Smooth muscle cell (in vitro differentiated cells): ENCODE results near the gene TBCD. TPM values are rescaled to one million over a fixed set of nuclear protein-coding genes. Genes with fewer than 3 reads are reported as not detected.

ENCODE experiments used
- DNase-seq: peaks from one replicate; lab custom pipeline; 2025; ENCODE audit not compliant: unreplicated experiment; lab: John Stamatoyannopoulos, UW
- H2AFZ ChIP-seq: fragments of 200-600 bp; sonication (generic); 2 replicates; pipeline ENCODE4 v1.6.0; 2016; ENCODE audit warnings: antibody characterized with exemption, low read depth, mild to moderate bottlenecking
- H3F3A ChIP-seq: fragments of 200-600 bp; sonication (generic); 2 replicates; pipeline ENCODE4 v1.6.0; 2017; ENCODE audit warnings: antibody characterized with exemption, low read depth
- H3K27ac ChIP-seq: fragments of 200-600 bp; sonication (generic); 2 replicates; pipeline ENCODE4 v1.5.1; 2016; ENCODE audit warnings: low read depth, mild to moderate bottlenecking
- H3K27me3 ChIP-seq: fragments of 200-600 bp; sonication (generic); 2 replicates; pipeline ENCODE4 v1.6.1; 2016; ENCODE audit warnings: low read depth, mild to moderate bottlenecking
- H3K36me3 ChIP-seq: fragments of 200-600 bp; sonication (generic); 2 replicates; pipeline ENCODE4 v1.5.1; 2016; ENCODE audit warnings: low read depth
- H3K4me1 ChIP-seq: fragments of 200-600 bp; sonication (generic); 2 replicates; pipeline ENCODE4 v1.5.1; 2016; ENCODE audit warnings: low read depth
- H3K4me2 ChIP-seq: fragments of 200-600 bp; sonication (generic); 2 replicates; pipeline ENCODE4 v1.6.0; 2016; ENCODE audit warnings: mild to moderate bottlenecking
- H3K4me3 ChIP-seq: fragments of 200-600 bp; sonication (generic); 2 replicates; pipeline ENCODE4 v1.5.1; 2016; ENCODE audit warnings: mild to moderate bottlenecking
- H3K79me2 ChIP-seq: fragments of 200-600 bp; sonication (generic); 2 replicates; pipeline ENCODE4 v1.6.0; 2016; ENCODE audit warnings: low read depth, mild to moderate bottlenecking
- H3K9ac ChIP-seq: fragments of 200-600 bp; sonication (generic); 2 replicates; pipeline ENCODE4 v1.6.0; 2016; ENCODE audit warnings: low read depth
- H3K9me3 ChIP-seq: fragments of 200-600 bp; sonication (generic); replicated peaks from 2 replicates; pipeline ENCODE4 v1.5.1; 2016; ENCODE audit warnings: low read depth
- H4K20me1 ChIP-seq: fragments of 200-600 bp; sonication (generic); 2 replicates; pipeline ENCODE4 v1.6.0; 2016; ENCODE audit warnings: low read depth
- WGBS: methylation state at CpG from one replicate; pipeline ENCODE4 v1.1.7; 2016; ENCODE audit warnings: low lambda C conversion rate; 5-methylcytosine and 5-hydroxymethylcytosine counted together
- polyA plus RNA-seq: library from polyadenylated mRNA; unstranded; fragments of >200 nt; fragmentation: Nextera tagmentation; extraction: Ambion mirVana; gene quantifications from 2 replicates; pipeline ENCODE4 v1.2.1, GENCODE V29; 2016
- total RNA-seq: library from RNA; depleted of rRNA; stranded (reverse); fragments of >200 nt; gene quantifications from 2 replicates; pipeline ENCODE4 v1.2.3, GENCODE V29; 2014
- TF ChIP-seq, protein P1 (sequence below): fragments of 200-600 bp; sonication (generic); IDR thresholded peaks from 2 replicates; pipeline ENCODE4 v1.5.1; 2017; ENCODE audit warnings: borderline replicate concordance, mild to moderate bottlenecking, antibody characterized with exemption; ENCODE audit not compliant: insufficient read depth, poor library complexity, severe bottlenecking

TBCD gene
- total and polyA plus RNA-seq, 2 experiments from 2014 or later, result 29.1 to 38.8 TPM

GRCh38 chr17:82880620-82881323 is 128.9 kb downstream of the TBCD start:
- 92% methylated on average over 25 of the region's 25 CpGs for WGBS
- H3K9ac ChIP-seq, result no peak overlapping the region
- H3K4me2 ChIP-seq, result no peak overlapping the region
- no peaks in the 10 kb centered on the region for H4K20me1 ChIP-seq
- H3K79me2 ChIP-seq, result peaks cover 16% of the 10 kb centered on the region
- no peak for DNase-seq
- H3K4me1 ChIP-seq, result peaks cover 22% of the 10 kb centered on the region
- no peak overlapping the region for H2AFZ ChIP-seq
- H3K4me3 ChIP-seq, result no peak overlapping the region
- H3K27ac ChIP-seq, result no peak overlapping the region
- TF ChIP-seq, protein P1, sequence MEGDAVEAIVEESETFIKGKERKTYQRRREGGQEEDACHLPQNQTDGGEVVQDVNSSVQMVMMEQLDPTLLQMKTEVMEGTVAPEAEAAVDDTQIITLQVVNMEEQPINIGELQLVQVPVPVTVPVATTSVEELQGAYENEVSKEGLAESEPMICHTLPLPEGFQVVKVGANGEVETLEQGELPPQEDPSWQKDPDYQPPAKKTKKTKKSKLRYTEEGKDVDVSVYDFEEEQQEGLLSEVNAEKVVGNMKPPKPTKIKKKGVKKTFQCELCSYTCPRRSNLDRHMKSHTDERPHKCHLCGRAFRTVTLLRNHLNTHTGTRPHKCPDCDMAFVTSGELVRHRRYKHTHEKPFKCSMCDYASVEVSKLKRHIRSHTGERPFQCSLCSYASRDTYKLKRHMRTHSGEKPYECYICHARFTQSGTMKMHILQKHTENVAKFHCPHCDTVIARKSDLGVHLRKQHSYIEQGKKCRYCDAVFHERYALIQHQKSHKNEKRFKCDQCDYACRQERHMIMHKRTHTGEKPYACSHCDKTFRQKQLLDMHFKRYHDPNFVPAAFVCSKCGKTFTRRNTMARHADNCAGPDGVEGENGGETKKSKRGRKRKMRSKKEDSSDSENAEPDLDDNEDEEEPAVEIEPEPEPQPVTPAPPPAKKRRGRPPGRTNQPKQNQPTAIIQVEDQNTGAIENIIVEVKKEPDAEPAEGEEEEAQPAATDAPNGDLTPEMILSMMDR, result no peak
- H3K9me3 ChIP-seq, result no peaks in the 10 kb centered on the region
- no peaks in the 10 kb centered on the region for H3K36me3 ChIP-seq
- no peaks in the 10 kb centered on the region for H3F3A ChIP-seq
- no peaks in the 10 kb centered on the region for H3K27me3 ChIP-seq

DNA sequence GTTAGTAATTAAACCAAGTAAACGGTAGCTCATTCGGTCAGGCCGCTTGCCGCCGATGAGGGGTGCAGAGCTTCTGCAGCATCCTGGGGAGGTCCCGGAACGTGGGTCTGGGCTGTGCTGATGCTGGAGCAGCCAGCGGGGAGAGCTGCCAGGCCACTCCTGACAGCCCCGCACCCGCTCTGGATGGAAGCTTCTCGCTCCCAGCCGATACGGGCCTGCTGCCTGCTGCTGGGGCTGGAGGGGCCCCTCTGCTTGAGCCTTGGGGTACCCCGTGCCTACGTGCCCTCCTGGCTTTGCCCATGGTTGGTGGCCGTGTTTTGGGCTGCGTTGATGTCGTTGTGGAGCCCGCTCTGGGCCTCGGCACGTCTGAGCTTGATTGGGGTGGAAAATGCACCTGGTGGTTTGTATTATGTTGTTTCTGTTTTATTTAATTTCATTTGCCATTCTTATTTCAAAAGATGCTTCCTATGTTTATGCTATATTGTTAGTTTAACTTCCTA is 129.5 kb downstream of the TBCD start:
- H3K4me1 ChIP-seq, result peaks cover 21% of the 10 kb centered on the region
- DNase-seq, result no peak
- no peaks in the 10 kb centered on the region for H4K20me1 ChIP-seq
- no peak overlapping the region for H3K9ac ChIP-seq
- H2AFZ ChIP-seq, result no peak overlapping the region
- H3K79me2 ChIP-seq, result peaks cover 16% of the 10 kb centered on the region
- no peaks in the 10 kb centered on the region for H3K36me3 ChIP-seq
- no peak overlapping the region for H3K27ac ChIP-seq
- 93% methylated on average over 21 of the region's 21 CpGs for WGBS
- H3K9me3 ChIP-seq, result no peaks in the 10 kb centered on the region
- H3K27me3 ChIP-seq, result no peaks in the 10 kb centered on the region
- TF ChIP-seq, protein P1, result no peak
- no peak overlapping the region for H3K4me2 ChIP-seq
- peaks cover 5% of the 10 kb centered on the region for H3F3A ChIP-seq
- H3K4me3 ChIP-seq, result no peak overlapping the region

DNA sequence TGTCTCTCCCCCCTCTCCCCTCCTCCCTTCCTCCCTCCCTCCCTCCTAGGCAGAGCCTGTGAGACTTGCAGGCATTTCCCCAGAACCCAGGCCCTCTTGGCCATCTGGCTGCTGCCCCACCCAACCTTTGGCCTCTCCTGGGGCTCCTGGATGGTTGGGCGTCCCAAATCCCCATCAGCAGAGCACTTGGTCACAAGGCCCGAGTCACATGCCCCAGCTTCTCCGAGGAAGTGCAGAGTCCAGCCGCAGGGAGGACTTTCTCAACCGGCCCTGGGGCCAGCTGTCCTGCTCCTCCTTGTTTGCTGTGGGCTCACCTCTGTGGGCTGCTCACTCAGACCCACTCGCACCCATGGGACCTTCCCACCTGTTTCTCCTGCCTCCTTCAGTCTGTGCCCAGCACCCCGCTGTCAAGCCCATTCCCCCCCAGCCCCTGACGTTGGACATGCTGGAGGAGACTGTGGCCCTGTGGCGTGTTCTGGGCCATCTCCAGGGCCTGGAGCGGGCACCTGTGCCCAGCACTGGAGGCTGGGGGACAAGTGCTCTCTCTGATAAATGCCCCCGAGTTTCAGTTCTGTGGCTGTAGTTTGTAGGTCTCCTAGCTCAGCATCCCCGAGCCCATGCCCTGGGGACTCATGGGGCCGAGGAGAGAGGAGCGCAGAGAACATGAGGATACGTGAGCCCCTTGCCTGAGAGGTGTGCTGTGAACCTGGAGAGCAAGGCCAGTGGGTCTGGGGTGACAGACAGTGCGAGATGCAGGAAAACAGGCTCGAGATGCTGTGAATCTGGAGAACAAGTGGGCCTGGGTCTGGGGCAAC is 130.2 kb downstream of the TBCD start:
- no peaks in the 10 kb centered on the region for H3K9me3 ChIP-seq
- WGBS, result 86% methylated on average over 17 of the region's 17 CpGs
- peaks cover 16% of the 10 kb centered on the region for H3K4me1 ChIP-seq
- H2AFZ ChIP-seq, result no peak overlapping the region
- no peak overlapping the region for H3K4me3 ChIP-seq
- no peaks in the 10 kb centered on the region for H4K20me1 ChIP-seq
- H3K27ac ChIP-seq, result no peak overlapping the region
- H3K36me3 ChIP-seq, result no peaks in the 10 kb centered on the region
- TF ChIP-seq, protein P1, result no peak
- H3K27me3 ChIP-seq, result no peaks in the 10 kb centered on the region
- no peak overlapping the region for H3K9ac ChIP-seq
- H3K4me2 ChIP-seq, result no peak overlapping the region
- DNase-seq, result no peak
- peaks cover 5% of the 10 kb centered on the region for H3F3A ChIP-seq
- H3K79me2 ChIP-seq, result peaks cover 16% of the 10 kb centered on the region
